Measurements from ENCODE around the gene GULP1. TPM values are rescaled to one million over a fixed set of nuclear protein-coding genes. Genes with fewer than 3 reads are reported as not detected.
A peak's percentile ranks its signal among the peaks of the same experiment; 100 is the strongest.

The GULP1 gene
- total RNA-seq, 1 donor from 2014 or later = 30.0 TPM

GRCh38 chr2:188475945-188476344 lies 184.3 kb downstream of the GULP1 start:
- H3K4me3 ChIP-seq (ENCODE audit: low read depth, low read length) = no peak overlapping the region
- H3K36me3 ChIP-seq (ENCODE audit: control insufficient read depth, insufficient read depth, low read length) = no peaks in the 10 kb centered on the region
- H3K27me3 ChIP-seq (ENCODE audit: control insufficient read depth, insufficient read depth, low read length) = no peaks in the 10 kb centered on the region
- TF ChIP-seq CTCF (IDR thresholded peaks at IDR 0.05; ENCODE audit: insufficient read depth, low read length, severe bottlenecking) = no peak
- peak; percentile 44 for DNase-seq (ENCODE audit: low read depth)
- no peak for FAIRE-seq

DNA sequence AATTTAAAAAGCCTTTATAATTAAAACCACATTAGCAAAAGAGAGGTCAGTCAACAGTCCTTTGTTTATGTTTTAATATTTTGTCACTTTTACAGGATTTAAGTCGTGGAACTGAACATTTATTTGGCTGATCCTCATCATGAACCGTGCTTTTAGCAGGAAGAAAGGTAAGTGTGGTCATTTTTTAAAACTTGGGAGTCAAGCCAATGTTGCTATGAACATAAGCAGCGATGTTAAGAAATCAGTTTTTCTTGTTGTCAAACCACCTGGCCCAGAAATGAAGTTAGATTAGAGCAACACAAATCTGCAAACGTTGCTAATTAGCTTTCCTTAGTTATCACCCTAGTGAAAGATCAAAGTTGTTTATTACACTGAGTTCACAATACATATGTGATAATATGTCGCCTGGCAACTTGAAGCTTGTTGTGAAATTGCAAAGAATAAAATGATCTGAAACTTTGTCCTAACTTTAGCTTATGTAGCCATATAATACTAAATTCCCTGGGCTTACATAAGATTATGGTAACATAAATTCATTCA lies 186.0 kb downstream of the GULP1 start:
- TF ChIP-seq CTCF (IDR thresholded peaks at IDR 0.05; ENCODE audit: insufficient read depth, low read length, severe bottlenecking) = no peak
- Histone ChIP-seq H3K4me3 (ENCODE audit: low read depth, low read length) (no peak overlapping the region), H3K27me3 (ENCODE audit: control insufficient read depth, insufficient read depth, low read length) (no peaks in the 10 kb centered on the region), H3K36me3 (ENCODE audit: control insufficient read depth, insufficient read depth, low read length) (no peaks in the 10 kb centered on the region)
- no peak for DNase-seq (ENCODE audit: low read depth)
- no peak for FAIRE-seq

DNA sequence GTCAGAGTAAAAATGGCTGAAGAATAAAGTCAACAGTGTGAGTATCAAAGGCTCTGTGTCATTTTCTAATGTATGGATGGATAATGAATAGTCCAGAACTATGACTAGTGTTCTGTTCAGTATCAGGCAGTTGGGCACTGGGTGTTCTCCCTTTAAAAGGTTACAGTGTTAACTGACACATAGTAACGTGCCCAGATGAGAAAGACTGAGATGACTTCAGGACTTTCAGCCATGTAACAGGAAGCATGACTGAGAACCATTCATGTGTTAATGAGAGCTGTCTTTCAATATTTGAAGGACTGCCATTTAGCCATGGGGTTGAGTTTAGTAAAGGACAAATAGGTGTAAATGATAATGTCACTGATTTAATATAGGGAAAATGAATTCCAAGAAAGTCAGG lies 187.1 kb downstream of the GULP1 start:
- no peak for TF ChIP-seq CTCF (IDR thresholded peaks at IDR 0.05; ENCODE audit: insufficient read depth, low read length, severe bottlenecking)
- Histone ChIP-seq H3K36me3 (ENCODE audit: control insufficient read depth, insufficient read depth, low read length) (no peaks in the 10 kb centered on the region), H3K4me3 (ENCODE audit: low read depth, low read length) (no peak overlapping the region), H3K27me3 (ENCODE audit: control insufficient read depth, insufficient read depth, low read length) (no peaks in the 10 kb centered on the region)
- DNase-seq (ENCODE audit: low read depth) (peak; percentile 60), FAIRE-seq (no peak)

DNA sequence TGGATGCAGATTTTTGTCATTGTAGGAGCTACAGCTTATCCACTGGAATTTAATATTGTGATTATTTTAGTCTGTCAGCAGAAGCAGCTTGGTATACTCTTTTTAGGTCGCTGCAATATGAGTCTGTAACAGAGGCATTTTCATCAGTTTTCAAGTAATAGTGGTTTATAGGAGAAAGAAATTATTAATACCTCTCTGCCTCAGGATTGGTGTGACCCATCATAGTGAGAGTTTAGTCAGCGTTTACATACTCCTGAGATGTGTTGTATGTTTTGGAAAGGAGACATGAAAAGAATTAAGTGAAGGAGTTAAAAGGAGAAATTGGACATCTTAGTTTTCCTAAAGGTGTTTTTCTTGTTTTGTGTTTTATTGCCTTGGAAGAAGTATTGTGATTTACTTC lies 189.8 kb downstream of the GULP1 start:
- no peak for TF ChIP-seq CTCF (IDR thresholded peaks at IDR 0.05; ENCODE audit: insufficient read depth, low read length, severe bottlenecking)
- no peak overlapping the region for H3K4me3 ChIP-seq (ENCODE audit: low read depth, low read length)
- no peak for FAIRE-seq
- no peaks in the 10 kb centered on the region for H3K27me3 ChIP-seq (ENCODE audit: control insufficient read depth, insufficient read depth, low read length)
- no peaks in the 10 kb centered on the region for H3K36me3 ChIP-seq (ENCODE audit: control insufficient read depth, insufficient read depth, low read length)
- no peak for DNase-seq (ENCODE audit: low read depth)

- FAIRE-seq (no peak), DNase-seq (ENCODE audit: low read depth) (peak; percentile 81)
- Histone ChIP-seq H3K36me3 (ENCODE audit: control insufficient read depth, insufficient read depth, low read length) (no peaks in the 10 kb centered on the region), H3K27me3 (ENCODE audit: control insufficient read depth, insufficient read depth, low read length) (no peaks in the 10 kb centered on the region), H3K4me3 (ENCODE audit: low read depth, low read length) (no peak overlapping the region)
- TF ChIP-seq CTCF (IDR thresholded peaks at IDR 0.05; ENCODE audit: insufficient read depth, low read length, severe bottlenecking) = no peak
Observed at GRCh38 chr2:188485496-188485895, 193.8 kb downstream of the GULP1 start.

GRCh38 chr2:188492751-188493150 lies 201.1 kb downstream of the GULP1 start:
- H3K4me3 ChIP-seq (ENCODE audit: low read depth, low read length) = no peak overlapping the region
- no peak for TF ChIP-seq CTCF (IDR thresholded peaks at IDR 0.05; ENCODE audit: insufficient read depth, low read length, severe bottlenecking)
- DNase-seq (ENCODE audit: low read depth) (no peak), FAIRE-seq (no peak)
- no peaks in the 10 kb centered on the region for H3K36me3 ChIP-seq (ENCODE audit: control insufficient read depth, insufficient read depth, low read length)
- no peaks in the 10 kb centered on the region for H3K27me3 ChIP-seq (ENCODE audit: control insufficient read depth, insufficient read depth, low read length)
